ENCODE measurements around the gene UPP2. TPM values are rescaled to one million over a fixed set of nuclear protein-coding genes. Genes with fewer than 3 reads are reported as not detected.

Gene UPP2
- total RNA-seq, 1 experiment from 2014 or later: not detected

DNA sequence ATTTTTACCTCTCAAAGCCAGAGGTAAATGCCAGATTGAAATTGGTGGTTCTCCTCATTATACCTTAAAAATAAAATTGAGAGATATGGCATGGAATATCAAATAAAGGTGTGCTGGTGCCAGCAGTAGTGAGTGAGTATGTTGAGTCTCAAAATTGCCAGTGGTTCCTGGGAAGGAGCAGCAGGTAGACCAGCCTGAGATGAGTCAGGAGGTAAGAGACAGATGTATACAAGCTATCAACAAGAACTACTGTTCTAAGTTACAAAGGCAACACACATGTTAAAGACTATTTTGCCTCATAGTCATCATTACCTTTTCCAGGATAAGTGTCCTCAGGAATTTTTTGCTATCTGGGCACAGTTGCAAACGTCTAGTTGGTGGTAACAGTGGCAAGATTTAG is 1.3 kb upstream of the UPP2 start:
- Histone ChIP-seq H2BK5ac (ENCODE audit: insufficient read length, low read length) (no peak overlapping the region), H4K8ac (replicated peaks; ENCODE audit: insufficient read length, low read depth, low read length) (no peak overlapping the region), H3K4me2 (ENCODE audit: insufficient read depth, insufficient read length, low read length) (no peak overlapping the region), H2BK120ac (ENCODE audit: low read depth, low read length, poor library complexity, severe bottlenecking) (no peak overlapping the region), H4K91ac (ENCODE audit: insufficient read length, low read depth, low read length) (no peak overlapping the region), H3K14ac (ENCODE audit: insufficient read depth, low read length) (no peak overlapping the region), H3K4ac (ENCODE audit: low read depth, low read length) (no peak overlapping the region), H3K27me3 (ENCODE audit: insufficient read depth, low read length) (no peaks in the 10 kb centered on the region), H4K20me1 (ENCODE audit: control insufficient read depth, insufficient read depth, insufficient read length) (no peaks in the 10 kb centered on the region), H2AK5ac (ENCODE audit: insufficient read length, low read length) (no peak overlapping the region), H2AFZ (ENCODE audit: low read length) (no peak overlapping the region), H3K23me2 (ENCODE audit: insufficient read length, low read depth, low read length, poor library complexity, severe bottlenecking) (no peaks in the 10 kb centered on the region), H3K9ac (ENCODE audit: extremely low read depth, insufficient read length, low read length) (no peak overlapping the region), H2BK20ac (ENCODE audit: low read depth, low read length, poor library complexity, severe bottlenecking) (no peak overlapping the region), H2BK12ac (ENCODE audit: insufficient read length, low read depth, low read length) (no peak overlapping the region), H3K9me3 (ENCODE audit: control insufficient read depth, low read depth, low read length) (no peaks in the 10 kb centered on the region), H2BK15ac (ENCODE audit: low read depth, low read length) (no peak overlapping the region), H4K5ac (ENCODE audit: insufficient read length, low read depth, low read length) (no peak overlapping the region), H3K4me1 (ENCODE audit: insufficient read depth, low read length) (no peaks in the 10 kb centered on the region; the same call in 1 of the 2 replicates), H3K18ac (ENCODE audit: insufficient read length, low read depth, low read length) (no peak overlapping the region), H3K79me1 (ENCODE audit: insufficient read depth, low read depth, low read length, poor library complexity, severe bottlenecking) (no peaks in the 10 kb centered on the region), H3K79me2 (ENCODE audit: insufficient read depth, low read length) (no peaks in the 10 kb centered on the region), H3K27ac (ENCODE audit: insufficient read length, low read depth, low read length) (no peak overlapping the region), H3T11ph (ENCODE audit: low read length) (no peak overlapping the region), H3K23ac (ENCODE audit: insufficient read length, low read depth, low read length) (no peak overlapping the region), H3K56ac (ENCODE audit: insufficient read length, low read depth, low read length) (no peak overlapping the region)
- peaks cover 10 to 13% of the 10 kb centered on the region in 2 experiments for H3K4me1 Mint-ChIP-seq
- TF ChIP-seq CTCF (conservative IDR thresholded peaks at IDR 0.05): no peak
- H3K4me3 Mint-ChIP-seq: no peak overlapping the region
- no peaks in the 10 kb centered on the region for H3K9me3 Mint-ChIP-seq
- DNase-seq: no peak
- H3K27ac Mint-ChIP-seq: no peak overlapping the region
- no peaks in the 10 kb centered on the region for H3K36me3 Mint-ChIP-seq (ENCODE audit: insufficient read depth in 1 of 3, low read depth in 3 of 3)
- WGBS (ENCODE audit: extremely low coverage, insufficient read length, low lambda C conversion rate): no CpG with 5 or more reads among the region's 1 CpG
- H3K27me3 Mint-ChIP-seq (ENCODE audit: low read depth): no peaks in the 10 kb centered on the region
